Coronary artery (tissue), 2 donors: ENCODE results near the gene GRK1.

Experiments used
- DNase-seq: peaks from one replicate; pipeline ENCODE4 v3.0.0-alpha.2; 2017; ENCODE audit warnings: low spot score
- H3K27ac ChIP-seq, 2 donors: fragments of 200-600 bp; sonication (generic); one replicate each; pipeline ENCODE4 v1.5.1; 2016 to 2019
- H3K4me3 ChIP-seq: fragments of 200-600 bp; sonication (generic); 2 replicates; pipeline ENCODE4 v1.5.1; 2016; ENCODE audit warnings: mild to moderate bottlenecking, moderate library complexity
- CTCF ChIP-seq: fragments of 200-600 bp; sonication (generic); IDR thresholded peaks from one replicate; pipeline ENCODE4 v1.5.1; 2019; ENCODE audit warnings: antibody characterized with exemption

The GRK1 gene

DNA sequence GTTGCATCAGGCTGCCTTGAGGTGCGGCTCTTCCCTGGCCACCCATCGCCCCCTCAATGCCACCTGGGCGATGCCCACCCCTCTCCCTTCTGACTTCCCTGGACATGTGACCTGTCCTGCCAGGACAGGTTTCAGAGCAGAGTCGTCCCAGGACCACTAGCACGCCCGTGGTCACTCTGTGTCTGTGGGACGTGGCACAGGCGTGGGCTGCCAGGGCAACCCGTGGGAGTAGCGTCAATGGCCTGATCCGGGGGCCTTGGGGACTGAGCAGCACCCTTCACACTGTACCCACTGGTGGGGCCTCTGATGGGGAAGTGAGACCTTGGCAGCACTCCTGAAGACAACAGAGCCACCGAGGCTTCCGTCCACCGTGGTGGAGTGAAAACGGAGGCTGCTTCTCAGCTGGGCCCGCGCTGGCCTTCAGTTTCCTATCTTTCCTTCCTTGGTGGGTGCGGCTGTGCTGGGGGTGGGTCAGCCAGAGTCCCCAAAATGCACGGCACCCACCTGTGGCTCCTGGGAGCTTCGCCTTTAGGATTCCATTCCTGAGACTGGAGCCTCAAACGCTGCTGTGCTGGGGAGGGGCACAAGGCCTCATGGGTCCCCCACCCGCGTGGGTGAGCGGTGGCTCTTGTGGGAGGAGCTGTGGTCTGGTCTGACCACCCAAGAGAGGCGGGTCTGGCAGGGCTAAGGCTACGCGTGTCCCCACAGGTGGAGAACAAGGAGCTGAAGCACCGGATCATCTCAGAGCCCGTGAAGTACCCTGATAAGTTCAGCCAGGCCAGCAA lies 65.3 kb downstream of the GRK1 start:
- Histone ChIP-seq H3K27ac (no peak overlapping the region), H3K4me3 (no peak overlapping the region)
- DNase-seq, result no peak
- no peak for TF ChIP-seq CTCF

DNA sequence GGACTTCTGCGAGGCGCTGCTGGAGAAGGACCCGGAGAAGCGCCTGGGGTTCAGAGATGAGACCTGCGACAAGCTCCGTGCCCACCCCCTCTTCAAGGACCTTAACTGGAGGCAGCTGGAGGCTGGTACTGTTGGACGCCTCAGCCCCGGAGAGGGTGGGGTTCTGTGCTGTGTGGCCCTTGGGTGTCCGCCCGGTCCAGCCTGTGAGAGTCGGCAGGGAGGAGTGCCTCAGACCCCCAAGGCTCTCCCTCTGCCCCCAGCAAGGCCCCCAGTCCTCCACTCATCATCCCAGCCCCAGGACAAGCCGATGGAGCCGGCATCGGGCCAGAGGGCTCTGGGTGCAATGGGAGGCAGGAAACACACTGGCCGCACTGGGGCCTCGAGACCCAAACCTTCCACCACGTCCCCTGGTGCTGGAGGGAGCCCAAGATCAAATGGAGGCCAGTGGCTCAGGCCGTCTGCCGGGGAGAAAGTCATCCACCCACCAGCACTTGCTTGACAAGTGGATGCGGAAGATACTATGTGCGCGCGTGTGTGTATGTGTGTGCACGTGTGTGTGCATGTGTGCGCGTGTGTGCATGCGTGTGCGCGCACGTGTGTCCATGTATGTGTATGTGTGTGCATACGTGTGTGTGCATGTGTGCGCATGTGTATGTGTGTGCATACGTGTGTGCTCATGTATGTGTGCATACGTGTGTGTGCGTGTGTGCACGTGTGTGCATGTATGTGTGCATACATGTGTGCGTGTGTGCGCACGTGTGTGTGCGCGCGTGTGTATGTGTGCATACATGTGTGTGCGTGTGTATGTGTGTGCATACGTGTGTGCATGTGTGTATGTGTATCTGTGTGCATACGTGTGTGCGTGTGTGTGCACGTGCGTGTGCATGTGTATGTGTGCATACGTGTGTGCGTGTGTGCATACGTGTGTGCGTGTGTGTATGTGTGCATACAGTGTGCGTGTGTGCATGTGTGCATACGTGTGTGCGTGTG lies 66.2 kb downstream of the GRK1 start:
- DNase-seq, result no peak
- TF ChIP-seq CTCF, result no peak
- Histone ChIP-seq H3K27ac (no peak overlapping the region), H3K4me3 (no peak overlapping the region)

DNA sequence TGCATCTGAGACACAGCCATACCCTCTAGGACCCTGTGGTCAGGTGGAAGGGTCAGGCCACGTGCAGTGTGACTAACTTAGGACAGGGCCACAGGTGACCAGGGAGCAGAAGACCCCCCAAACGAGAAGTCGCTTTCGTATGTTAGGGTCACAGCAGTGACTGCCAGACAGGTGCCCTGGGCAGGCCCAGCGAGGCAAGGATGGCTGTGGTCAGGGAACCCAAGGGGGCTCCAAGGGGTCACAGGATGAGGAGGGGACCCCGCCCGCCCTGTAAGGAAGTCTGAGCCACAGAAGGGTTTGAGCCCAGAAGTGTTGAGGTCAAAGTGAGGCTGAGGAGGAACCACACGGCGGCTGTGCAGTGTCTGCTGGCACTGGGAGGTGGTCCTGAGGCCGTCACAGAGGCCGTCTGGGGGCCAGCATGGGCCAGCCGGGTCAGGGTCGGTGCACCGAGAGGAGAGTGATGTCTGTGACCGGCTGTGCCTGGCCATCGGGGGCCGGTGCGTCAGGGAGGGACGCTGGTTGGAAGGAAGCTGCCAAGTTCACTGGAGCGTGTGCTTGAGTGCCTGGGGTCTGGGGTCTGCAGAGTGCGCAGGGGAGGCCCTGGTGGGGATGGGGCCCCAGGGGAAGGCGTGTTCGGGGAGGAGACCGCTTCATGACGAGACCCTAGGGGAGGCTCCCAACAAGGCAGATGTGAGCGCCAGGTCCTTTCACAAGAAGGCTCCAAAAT lies 67.2 kb downstream of the GRK1 start:
- Histone ChIP-seq H3K27ac (no peak overlapping the region), H3K4me3 (no peak overlapping the region)
- no peak for DNase-seq
- no peak for TF ChIP-seq CTCF

GRCh38 chr13:113734826-113735125 lies 67.8 kb downstream of the GRK1 start:
- TF ChIP-seq CTCF, result no peak
- DNase-seq, result no peak
- no peak overlapping the region for H3K27ac ChIP-seq
- H3K4me3 ChIP-seq, result no peak overlapping the region

DNA sequence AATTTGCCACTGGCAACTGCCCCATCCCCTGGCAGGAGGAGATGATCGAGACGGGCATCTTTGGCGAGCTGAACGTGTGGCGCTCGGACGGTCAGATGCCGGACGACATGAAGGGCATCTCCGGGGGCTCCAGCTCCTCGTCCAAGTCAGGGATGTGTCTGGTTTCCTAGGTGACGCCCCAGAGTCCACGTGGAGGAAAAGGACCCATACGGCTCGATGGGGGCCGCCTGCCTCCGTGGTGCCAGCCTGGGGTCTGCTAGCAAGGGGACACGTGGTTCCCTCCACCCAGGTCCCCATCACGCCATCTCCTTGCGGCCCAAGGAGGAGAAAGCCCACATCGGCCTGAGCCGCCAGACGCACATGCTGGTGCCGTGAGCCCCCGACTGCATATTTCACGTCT lies 68.2 kb downstream of the GRK1 start:
- DNase-seq, result no peak
- no peak overlapping the region for H3K4me3 ChIP-seq
- TF ChIP-seq CTCF, result no peak
- no peak overlapping the region for H3K27ac ChIP-seq

DNA sequence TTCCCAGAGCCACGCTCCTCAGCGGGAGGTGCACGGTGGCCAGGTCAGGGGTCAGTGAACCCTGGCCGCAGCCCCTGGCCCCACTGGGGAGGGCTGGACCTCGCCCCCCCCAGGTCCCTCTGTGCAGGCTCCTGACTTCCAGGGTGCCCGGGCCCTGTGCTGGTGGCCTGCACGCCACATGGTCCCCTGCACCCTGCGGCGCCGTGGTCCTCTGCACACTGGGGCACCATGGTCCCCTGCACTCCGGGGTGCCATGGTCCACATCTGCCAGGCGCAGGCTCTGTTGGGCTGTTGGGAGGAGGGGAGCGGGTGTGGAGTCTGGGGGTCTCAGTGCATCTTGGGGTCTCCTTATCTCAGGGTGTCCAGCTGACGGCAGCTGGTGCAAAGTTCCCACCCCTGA lies 68.7 kb downstream of the GRK1 start:
- H3K27ac ChIP-seq, result no peak overlapping the region
- no peak for TF ChIP-seq CTCF
- H3K4me3 ChIP-seq, result no peak overlapping the region
- DNase-seq, result no peak
